B cell (primary cell): ENCODE data around the gene ANKHD1. TPM values are rescaled to one million over a fixed set of nuclear protein-coding genes. Genes with fewer than 3 reads are reported as not detected.

Experiments used
- ATAC-seq: fragments of 200-7000 bp; cut with Tn5 transposase; one replicate; pipeline ENCODE4 v1.10.0; 2021; ENCODE audit warnings: low read depth, mild to moderate bottlenecking, moderate number of reproducible peaks, moderate library complexity
- CTCF ChIA-PET: fragments of 350-600 bp; sonication (Branson Sonifier 250); formaldehyde crosslinking; loops from one replicate; lab custom pipeline; 2021; ENCODE audit warnings: antibody characterized with exemption, inconsistent platforms; lab: Charles Lee
- POLR2A ChIA-PET: fragments of 350-600 bp; sonication (Branson Sonifier 250); formaldehyde crosslinking; loops from one replicate; lab custom pipeline; 2021; ENCODE audit warnings: antibody characterized with exemption; lab: Charles Lee
- DNase-seq: peaks from one replicate; pipeline ENCODE4 v3.0.0; 2013
- H2AFZ ChIP-seq: 2 replicates; pipeline ENCODE4 v1.6.1; 2012; ENCODE audit warnings: mild to moderate bottlenecking, low read depth, low read length; ENCODE audit not compliant: insufficient read depth, poor library complexity, severe bottlenecking
- H3K27ac ChIP-seq, 2 donors: 1 replicate in 1 of 2; 2 replicates in 1 of 2; pipeline ENCODE4 v1.5.1; 2012 to 2013; ENCODE audit warnings: low read length in 2 of 2, mild to moderate bottlenecking in 2 of 2, moderate library complexity in 1 of 2
- H3K27me3 ChIP-seq, 4 experiments: fragments of 200-600 bp in 1 of 4; sonication (generic) in 1 of 4; replicated peaks in 1 of 4; 1 replicate in 2 of 4; 2 replicates in 2 of 4; pipeline versions ENCODE4 v1.6.1 to v1.7.0; 2013 to 2016; ENCODE audit warnings: low read length in 3 of 4, mild to moderate bottlenecking in 2 of 4, mixed read lengths in 1 of 4, moderate library complexity in 1 of 4; ENCODE audit not compliant: insufficient read depth in 4 of 4, control insufficient read depth in 3 of 4; ENCODE audit errors: control extremely low read depth in 1 of 4
- H3K36me3 ChIP-seq, 2 experiments: replicated peaks in 1 of 2; 1 replicate in 1 of 2; 2 replicates in 1 of 2; pipeline versions ENCODE4 v1.6.1 to v1.7.1; 2013; ENCODE audit warnings: low read length in 1 of 2; ENCODE audit not compliant: insufficient read depth in 2 of 2, control insufficient read depth in 1 of 2; ENCODE audit errors: control extremely low read depth in 1 of 2, extremely low read depth in 1 of 2
- H3K4me1 ChIP-seq, 2 donors: fragments of 200-600 bp in 1 of 2; sonication (generic) in 1 of 2; 1 replicate in 1 of 2; 2 replicates in 1 of 2; pipeline versions ENCODE4 v1.5.1 to v1.6.1; 2013 to 2017; ENCODE audit warnings: low read length in 2 of 2; ENCODE audit not compliant: control insufficient read depth in 2 of 2, insufficient read depth in 2 of 2
- H3K4me2 ChIP-seq: replicated peaks from 2 replicates; pipeline ENCODE3; 2012; ENCODE audit warnings: mild to moderate bottlenecking, low read depth, low read length; ENCODE audit not compliant: poor library complexity, severe bottlenecking
- H3K4me3 ChIP-seq, 5 experiments: fragments of 200-600 bp in 1 of 5; sonication (generic) in 1 of 5; 1 replicate in 3 of 5; 2 replicates in 2 of 5; pipeline versions ENCODE4 v1.5.1 to v1.7.0; 2011 to 2016; ENCODE audit warnings: low read length in 4 of 5, mild to moderate bottlenecking in 4 of 5, low read depth in 2 of 5, control low read depth in 1 of 5, moderate library complexity in 1 of 5; ENCODE audit not compliant: insufficient read depth in 1 of 5; ENCODE audit errors: control extremely low read depth in 1 of 5, extremely low read depth in 1 of 5
- H3K79me2 ChIP-seq: fragments of 200-600 bp; sonication (generic); one replicate; pipeline ENCODE4 v1.6.0; 2016; ENCODE audit warnings: low read length; ENCODE audit not compliant: control insufficient read depth, insufficient read depth
- H3K9ac ChIP-seq: fragments of 200-600 bp; sonication (generic); 2 replicates; pipeline ENCODE4 v1.6.1; 2017; ENCODE audit warnings: mild to moderate bottlenecking, low read length, moderate library complexity
- H3K9me3 ChIP-seq, 3 donors: one replicate each; pipeline versions ENCODE4 v1.6.1 to v1.7.1; 2013; ENCODE audit warnings: low read length in 2 of 3; ENCODE audit not compliant: control insufficient read depth in 2 of 3, insufficient read depth in 1 of 3; ENCODE audit errors: control extremely low read depth in 1 of 3
- H4K20me1 ChIP-seq: 2 replicates; pipeline ENCODE4 v1.6.0; 2012; ENCODE audit warnings: mild to moderate bottlenecking, low read length; ENCODE audit not compliant: insufficient read depth, control insufficient read depth, poor library complexity, severe bottlenecking
- H3K27ac Mint-ChIP-seq: one replicate; pipeline ENCODE4 v1.8.0; 2021; ENCODE audit warnings: mixed read lengths
- H3K27me3 Mint-ChIP-seq: one replicate; pipeline ENCODE4 v1.8.0; 2021; ENCODE audit warnings: mixed read lengths
- H3K4me1 Mint-ChIP-seq: one replicate; pipeline ENCODE4 v1.8.0; 2021; ENCODE audit warnings: mixed read lengths
- H3K4me3 Mint-ChIP-seq: one replicate; pipeline ENCODE4 v1.8.0; 2021; ENCODE audit warnings: mixed read lengths
- H3K9me3 Mint-ChIP-seq: one replicate; pipeline ENCODE4 v1.8.0; 2022; ENCODE audit warnings: mixed read lengths; ENCODE audit not compliant: insufficient read depth
- CTCF ChIP-seq: fragments of 200-600 bp; IDR thresholded peaks from one replicate; pipeline ENCODE4 v1.8.0; 2022; ENCODE audit warnings: antibody characterized with exemption, mild to moderate bottlenecking
- EZH2 ChIP-seq: IDR thresholded peaks from 2 replicates; pipeline ENCODE4 v1.6.1; 2012; ENCODE audit warnings: borderline replicate concordance, low read depth, mild to moderate bottlenecking, moderate library complexity, low read length; ENCODE audit not compliant: insufficient read depth, poor library complexity, severe bottlenecking
- WGBS: methylation state at CpG from one replicate; pipeline ENCODE4 v1.1.5; 2013; ENCODE audit warnings: missing lambda C conversion rate; ENCODE audit not compliant: insufficient coverage; 5-methylcytosine and 5-hydroxymethylcytosine counted together
- intact Hi-C: fragments of 100-400 bp; cut with micrococcal nuclease; formaldehyde crosslinking; loops from one replicate; pipeline ENCODE4 v1.10.0; 2022
- polyA plus RNA-seq: library from polyadenylated mRNA; depleted of rRNA; stranded (reverse); fragments of >200 nt; gene quantifications from 2 replicates; pipeline ENCODE4 v1.2.3, GENCODE V29; 2012
- total RNA-seq, 2 donors: library from RNA; stranded (reverse); fragments of 120-200 nt in 1 of 2; gene quantifications; 1 replicate in 1 of 2; 2 replicates in 1 of 2; pipeline versions ENCODE4 v1.2.3 to v1.2.4, GENCODE V29; 2013 to 2022

Gene ANKHD1
- total and polyA plus RNA-seq, 2 donors (not counting 1 experiment from before 2014, with no cell fraction given): 96.3 to 246 TPM

GRCh38 chr5:140574165-140574564, 172.5 kb downstream of the ANKHD1 start:
- ChIA-PET CTCF (no interaction called here), POLR2A (no interaction called here)
- ATAC-seq: no peak
- TF ChIP-seq EZH2 (no peak), CTCF (no peak)
- Histone ChIP-seq H3K9me3 (no peaks in the 10 kb centered on the region), H3K9ac (no peak overlapping the region), H3K27ac (no peak overlapping the region), H3K4me1 (peaks cover 10 to 12% of the 10 kb centered on the region in 2 donors), H3K79me2 (peaks cover 4% of the 10 kb centered on the region), H3K36me3 (peaks cover 0 to 7% of the 10 kb centered on the region in 2 experiments), H4K20me1 (no peaks in the 10 kb centered on the region), H3K27me3 (no peaks in the 10 kb centered on the region), H3K4me3 (no peak overlapping the region), H3K4me2 (no peak overlapping the region), H2AFZ (no peak overlapping the region)
- peaks cover 12% of the 10 kb centered on the region for H3K4me1 Mint-ChIP-seq
- no peak overlapping the region for H3K4me3 Mint-ChIP-seq
- intact Hi-C loops: no loop called here
- no peak for DNase-seq
- no peak overlapping the region for H3K27ac Mint-ChIP-seq
- no peaks in the 10 kb centered on the region for H3K9me3 Mint-ChIP-seq
- no peaks in the 10 kb centered on the region for H3K27me3 Mint-ChIP-seq
- WGBS: 100% methylated on average over 1 of the region's 3 CpGs

GRCh38 chr5:140575309-140575708, 173.7 kb downstream of the ANKHD1 start:
- Mint-ChIP-seq H3K27me3 (peaks cover 2% of the 10 kb centered on the region), H3K9me3 (no peaks in the 10 kb centered on the region), H3K27ac (no peak overlapping the region), H3K4me1 (peaks cover under 1% of the 10 kb centered on the region), H3K4me3 (no peak overlapping the region)
- ATAC-seq: no peak
- no peak overlapping the region for H3K9ac ChIP-seq
- peaks cover 0 to under 1% of the 10 kb centered on the region in 2 donors for H3K4me1 ChIP-seq
- ChIA-PET POLR2A (no interaction called here), CTCF (no interaction called here)
- H3K27me3 ChIP-seq: no peaks in the 10 kb centered on the region
- peaks cover 0 to 3% of the 10 kb centered on the region in 2 experiments for H3K36me3 ChIP-seq
- no peak overlapping the region for H3K4me3 ChIP-seq
- H3K4me2 ChIP-seq: no peak overlapping the region
- no peak for DNase-seq
- TF ChIP-seq EZH2: no peak
- no peak for TF ChIP-seq CTCF
- H3K9me3 ChIP-seq: no peaks in the 10 kb centered on the region
- H4K20me1 ChIP-seq: no peaks in the 10 kb centered on the region
- H3K79me2 ChIP-seq: peaks cover 4% of the 10 kb centered on the region
- 100% methylated on average over 3 of the region's 8 CpGs for WGBS
- intact Hi-C loops: no loop called here
- H2AFZ ChIP-seq: no peak overlapping the region
- no peak overlapping the region for H3K27ac ChIP-seq
